ENCODE measurements around the gene SNX13.
"Not testable (repeated sequence)": the region's sequence is repeated elsewhere in the genome, so short reads cannot be mapped to it uniquely, and the experiment has no call there.

Gene SNX13

DNA sequence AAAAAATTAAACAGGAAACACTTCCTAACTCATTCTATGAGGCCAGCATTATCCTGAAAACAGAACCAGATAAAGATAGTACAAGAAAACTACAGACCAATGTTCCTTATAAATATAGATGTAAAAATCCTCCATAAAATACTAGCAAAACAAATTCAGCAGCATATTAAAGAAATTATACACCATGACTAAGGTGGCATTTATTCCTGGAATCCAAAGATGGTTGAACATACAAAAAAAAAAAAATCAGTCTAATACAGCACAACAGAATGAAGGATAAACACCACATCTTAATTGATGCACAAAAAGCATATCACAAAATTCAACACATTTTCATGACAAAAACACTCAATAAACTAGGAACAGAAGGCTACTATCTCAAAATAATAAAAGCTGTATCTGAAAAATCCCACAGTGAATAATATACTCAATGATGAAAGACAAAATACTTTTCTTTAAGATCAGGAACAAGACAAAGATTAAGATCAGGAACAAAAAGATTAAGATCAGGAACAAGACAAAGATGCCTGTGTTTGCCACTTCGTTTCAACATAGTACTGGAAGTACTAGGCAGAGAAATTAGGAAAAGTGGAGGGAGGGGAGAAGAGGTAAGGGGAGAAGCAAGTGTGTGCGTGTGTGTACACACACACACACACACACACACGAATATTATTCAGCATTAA is 95.6 kb downstream of the SNX13 start:
- no peak for DNase-seq

- DNase-seq: no peak
These were observed 96.3 kb downstream of the SNX13 start for GRCh38 chr7:17844022-17844421.

DNA sequence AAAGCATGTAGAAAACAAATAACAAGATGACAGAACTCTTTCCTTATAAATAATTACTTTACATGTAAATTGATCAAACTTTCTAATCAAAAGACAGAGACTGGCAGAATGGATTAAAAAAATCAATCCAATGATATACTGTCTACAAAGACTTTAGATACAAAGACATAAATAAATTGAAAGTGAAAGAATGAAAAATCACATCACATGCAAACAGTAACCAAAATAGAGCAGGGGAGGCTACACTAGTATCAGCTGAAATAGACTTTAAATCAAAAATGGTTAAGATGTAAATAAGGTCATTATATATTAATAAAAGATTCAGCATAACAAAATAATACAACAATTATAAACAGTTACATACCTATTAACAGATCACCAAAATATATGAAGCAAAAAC is 97.3 kb downstream of the SNX13 start:
- DNase-seq: no peak

DNA sequence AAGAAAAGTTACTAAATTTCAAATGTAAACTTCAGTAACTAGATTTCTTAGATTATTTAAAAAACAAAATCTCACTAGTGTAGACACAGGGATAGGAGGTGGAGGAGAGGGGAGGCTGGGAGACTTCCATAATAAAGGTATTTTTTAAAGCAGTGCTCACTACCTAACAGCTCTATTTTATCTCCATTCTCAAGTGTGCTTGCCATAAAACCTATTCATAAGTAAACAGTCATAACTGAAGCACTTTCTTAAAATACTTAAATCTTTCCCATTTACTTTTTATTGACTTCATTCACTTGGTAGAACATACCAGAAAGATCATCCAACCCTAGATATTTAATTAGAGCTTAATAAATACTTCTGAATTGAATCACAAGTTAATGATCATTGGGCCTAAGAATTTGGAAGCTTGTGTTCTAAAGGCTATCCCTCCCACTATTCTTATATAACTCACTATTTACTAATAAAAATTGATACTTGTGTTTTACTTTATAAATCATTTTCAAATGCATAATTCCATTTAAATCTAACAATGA is 107.4 kb downstream of the SNX13 start:
- no peak for DNase-seq

- DNase-seq: no peak
These were observed 108.1 kb downstream of the SNX13 start for GRCh38 chr7:17832242-17832641.

DNA sequence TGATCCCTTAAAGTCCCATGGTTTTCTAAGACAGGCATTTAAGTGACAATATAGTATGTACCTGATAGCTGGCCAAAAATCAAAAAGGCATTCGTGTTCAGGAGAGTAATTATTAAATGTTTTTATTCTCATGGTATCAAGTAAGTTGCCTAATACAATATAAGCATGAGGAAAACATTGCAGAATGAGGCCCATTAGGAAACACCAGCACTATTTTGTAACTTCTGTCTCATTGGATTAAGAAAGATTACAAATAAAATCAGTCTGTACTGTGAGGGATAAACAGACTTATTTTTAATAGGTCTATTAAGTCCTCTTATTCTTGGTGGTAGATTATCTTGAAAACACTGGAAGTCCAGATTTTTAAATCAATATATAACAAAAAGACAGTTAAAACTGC is 110.1 kb downstream of the SNX13 start:
- no peak for DNase-seq

DNA sequence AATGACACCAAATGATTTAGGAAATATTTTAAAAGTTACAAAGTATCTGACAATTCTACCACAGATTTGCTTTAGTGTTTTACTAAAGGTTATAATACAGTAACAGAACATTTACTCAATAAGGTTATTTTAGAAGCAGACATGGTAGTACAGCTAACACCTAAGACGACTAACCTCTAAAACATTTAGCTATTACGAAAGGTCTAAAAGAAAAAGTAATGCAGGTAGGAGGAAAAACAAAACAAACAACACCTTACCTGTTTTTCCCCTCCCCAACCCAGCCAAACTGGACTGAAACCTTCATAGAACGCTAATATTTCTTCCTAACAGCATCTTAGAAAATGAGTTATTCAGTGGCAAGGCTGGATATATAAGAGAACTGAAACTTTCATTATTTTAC is 111.3 kb downstream of the SNX13 start:
- DNase-seq: no peak

GRCh38 chr7:17822547-17823173 is 117.6 kb downstream of the SNX13 start:
- DNase-seq: no peak

DNA sequence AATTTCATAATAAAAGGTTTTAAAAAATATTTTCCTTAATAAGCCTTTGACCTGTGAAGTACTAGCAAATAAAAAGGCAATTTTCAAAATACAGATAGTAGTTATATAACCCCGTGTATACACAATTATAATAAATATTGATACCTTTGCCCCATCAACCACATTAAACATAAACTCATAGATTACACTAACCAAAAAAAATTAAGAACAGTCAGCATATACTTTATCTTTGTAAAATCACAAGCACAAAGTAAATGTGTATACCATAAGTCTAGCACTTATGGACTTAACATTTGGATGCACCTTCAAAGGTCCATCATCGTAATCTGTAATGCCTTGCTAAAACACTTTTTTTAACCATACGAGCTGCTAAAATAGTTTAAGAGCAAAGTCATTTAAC is 123.4 kb downstream of the SNX13 start:
- DNase-seq: no peak

GRCh38 chr7:17815318-17815717 is 125.0 kb downstream of the SNX13 start:
- no peak for DNase-seq

DNA sequence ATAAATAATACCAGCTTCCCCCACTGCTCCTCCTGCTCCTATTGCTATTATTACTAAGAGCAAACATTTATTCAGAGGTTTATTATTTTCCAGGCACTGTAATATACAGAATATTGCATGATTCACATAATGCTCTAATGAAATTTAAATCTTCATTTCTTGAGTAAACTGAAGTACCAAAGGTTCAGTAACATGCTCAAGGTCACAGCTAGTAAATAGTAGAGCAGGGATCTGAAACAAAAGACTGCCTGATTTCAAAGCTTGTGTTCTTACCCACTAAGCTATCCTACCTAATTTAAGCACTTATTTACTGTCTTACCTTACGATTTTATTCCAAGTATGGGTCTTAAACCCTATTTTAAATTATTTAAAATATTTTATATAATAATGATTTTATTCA is 126.2 kb downstream of the SNX13 start:
- no peak for DNase-seq

DNA sequence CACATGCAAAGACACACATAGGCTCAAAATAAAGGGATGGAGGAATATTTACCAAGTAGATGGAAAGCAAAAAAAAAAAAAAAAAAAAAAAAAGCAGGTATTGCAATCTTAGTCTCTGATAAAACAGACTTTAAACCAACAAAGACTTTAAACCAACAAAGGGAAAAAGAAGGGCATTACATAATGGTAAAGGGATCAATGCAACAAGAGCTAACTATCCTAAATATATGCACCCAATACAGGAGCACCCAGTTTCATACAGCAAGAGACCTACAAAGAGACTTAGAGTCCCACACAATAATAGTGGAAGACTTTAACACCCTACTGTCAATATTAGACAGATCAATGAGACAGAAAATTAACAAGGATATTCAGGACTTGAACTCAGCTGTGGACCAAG is 131.1 kb downstream of the SNX13 start:
- DNase-seq: not testable (repeated sequence)

- DNase-seq: no peak
These were observed 133.1 kb downstream of the SNX13 start for GRCh38 chr7:17807242-17807641.

DNA sequence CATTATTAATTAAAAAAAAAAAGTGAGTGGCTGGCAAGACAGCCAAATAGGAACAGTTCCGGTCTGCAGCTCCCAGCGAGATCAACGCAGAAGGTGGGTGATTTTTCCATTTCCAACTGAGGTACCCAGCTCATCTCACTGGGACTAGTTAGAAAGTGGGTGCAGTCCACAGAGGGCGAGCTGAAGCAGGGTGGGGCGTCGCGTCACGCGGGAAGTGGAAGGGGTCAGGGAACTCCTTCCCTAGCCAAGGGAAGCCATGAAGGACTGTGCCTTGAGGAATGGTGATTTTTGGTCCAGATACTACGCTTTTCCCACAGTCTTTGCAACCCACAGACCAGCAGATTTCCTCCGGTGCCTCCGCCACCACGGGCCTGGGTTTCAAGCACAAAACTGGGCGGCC is 133.7 kb downstream of the SNX13 start:
- DNase-seq: no peak

GRCh38 chr7:17802056-17802455 is 138.2 kb downstream of the SNX13 start:
- DNase-seq: no peak

DNA sequence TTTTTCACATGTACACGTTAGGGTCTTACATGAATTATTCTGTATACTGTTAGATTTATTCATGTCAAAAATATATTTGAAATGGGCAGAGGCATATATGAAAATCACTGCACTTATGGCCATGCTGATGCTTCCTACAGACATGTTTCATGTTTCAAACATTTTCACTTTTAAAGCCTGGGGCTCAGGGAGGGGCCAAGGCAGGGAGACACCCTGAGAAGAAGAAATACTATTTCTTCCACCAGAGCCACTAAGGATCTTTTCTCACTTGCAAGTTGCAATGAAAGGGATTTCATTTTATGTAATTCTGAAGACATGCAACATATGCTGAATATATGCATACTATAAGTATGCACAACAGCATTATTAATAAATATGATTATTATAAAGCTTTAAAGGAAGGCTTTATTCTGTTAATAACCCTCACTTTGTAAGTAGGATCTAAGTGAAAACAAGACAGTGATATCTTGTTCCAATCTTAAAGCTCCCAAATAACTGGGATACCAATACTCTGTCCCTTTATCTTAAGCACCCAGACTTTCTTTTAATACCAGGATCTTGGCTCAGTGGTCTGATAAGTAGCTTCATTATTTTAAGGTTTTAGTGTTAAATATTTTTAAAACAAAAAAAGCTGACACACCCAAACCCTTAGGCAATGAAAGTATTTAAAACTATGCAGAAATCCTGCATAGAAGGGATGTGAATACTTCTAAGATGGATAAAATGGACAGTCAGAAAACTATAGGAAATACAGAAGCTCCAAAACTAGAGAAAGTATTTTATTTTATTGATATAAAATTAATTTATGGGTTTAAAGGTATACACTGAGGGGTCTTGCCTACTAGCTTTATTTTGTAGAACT is 148.0 kb downstream of the SNX13 start:
- DNase-seq: no peak

- DNase-seq: no peak
These were observed 153.0 kb downstream of the SNX13 start for GRCh38 chr7:17787257-17787656.

- no peak for DNase-seq
These were observed 153.9 kb downstream of the SNX13 start for GRCh38 chr7:17786314-17786852.

DNA sequence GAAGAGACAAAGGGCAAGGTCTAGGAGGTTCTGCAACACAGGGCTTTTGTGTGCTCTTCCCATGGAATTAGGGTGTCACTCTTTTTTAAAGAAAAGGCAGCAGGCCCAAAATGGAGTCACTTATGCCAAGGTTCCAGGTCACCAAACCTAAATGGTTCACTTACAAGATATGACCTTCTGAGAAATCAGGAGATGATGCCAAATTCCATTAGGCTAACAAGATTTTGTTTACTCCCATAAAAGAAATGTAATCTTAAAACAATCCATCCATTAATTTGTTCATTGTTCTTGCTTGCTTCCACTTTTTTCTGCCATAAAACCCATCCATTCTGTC is 158.1 kb downstream of the SNX13 start:
- no peak for DNase-seq

DNA sequence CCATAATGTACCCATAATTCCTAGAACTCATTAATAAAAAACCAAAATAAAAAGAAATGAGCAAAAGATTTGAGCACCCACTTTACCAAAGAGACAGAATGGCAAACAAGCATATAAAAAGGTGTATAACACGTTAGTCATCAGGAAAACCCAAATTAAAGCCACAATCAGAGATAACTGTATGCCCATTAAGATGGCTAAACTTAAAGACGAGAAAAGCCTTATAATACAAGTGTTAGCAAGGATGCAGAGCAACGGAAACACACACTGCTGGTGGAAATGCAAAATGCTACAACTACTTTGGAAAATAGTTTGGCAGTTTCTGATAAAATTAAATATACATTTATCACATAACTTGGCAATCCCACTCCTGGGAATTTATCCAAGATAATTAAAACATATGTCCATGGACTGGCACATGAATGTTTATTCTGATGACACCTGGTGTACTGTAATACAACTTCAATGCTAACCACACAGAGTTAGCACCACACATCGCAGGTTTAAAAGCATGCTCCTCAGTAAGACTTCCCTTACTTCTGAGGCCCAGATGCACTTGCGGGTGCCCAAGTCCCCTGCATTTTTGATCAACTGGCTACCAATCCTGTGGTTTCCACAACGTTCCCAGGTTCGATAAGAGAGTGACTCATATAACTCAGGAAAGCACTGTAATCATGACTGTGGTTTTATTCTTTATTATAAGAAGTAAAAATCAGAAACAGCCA is 158.6 kb downstream of the SNX13 start:
- no peak for DNase-seq

- DNase-seq: no peak
These were observed 160.9 kb downstream of the SNX13 start for GRCh38 chr7:17779381-17779780.

DNA sequence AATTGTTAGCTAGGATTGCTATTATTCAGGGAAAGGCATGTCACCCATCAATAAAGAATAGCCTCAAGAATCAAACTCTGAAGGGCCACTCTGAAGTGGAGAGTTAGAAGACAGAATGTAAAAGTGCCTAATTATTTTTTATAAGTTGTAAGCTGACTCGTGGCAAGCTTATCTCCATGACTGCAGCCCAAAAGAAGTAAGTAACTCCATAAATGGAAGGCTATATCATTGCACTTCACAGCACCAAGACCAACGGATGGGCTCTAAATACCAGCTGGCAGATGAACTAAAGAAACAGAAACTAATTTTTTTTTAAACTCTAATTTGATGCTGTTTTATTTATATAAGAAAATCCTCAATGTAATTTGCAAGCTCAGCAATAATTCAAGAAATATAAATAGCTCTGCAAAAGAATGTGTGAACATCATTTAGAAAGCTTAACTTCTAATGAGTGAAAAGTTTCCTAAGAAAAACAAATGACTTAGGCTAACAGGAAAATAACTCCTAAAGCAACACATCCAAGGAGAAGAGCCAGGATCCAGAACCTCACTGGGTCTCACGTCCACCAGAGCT is 165.5 kb downstream of the SNX13 start:
- DNase-seq: no peak

DNA sequence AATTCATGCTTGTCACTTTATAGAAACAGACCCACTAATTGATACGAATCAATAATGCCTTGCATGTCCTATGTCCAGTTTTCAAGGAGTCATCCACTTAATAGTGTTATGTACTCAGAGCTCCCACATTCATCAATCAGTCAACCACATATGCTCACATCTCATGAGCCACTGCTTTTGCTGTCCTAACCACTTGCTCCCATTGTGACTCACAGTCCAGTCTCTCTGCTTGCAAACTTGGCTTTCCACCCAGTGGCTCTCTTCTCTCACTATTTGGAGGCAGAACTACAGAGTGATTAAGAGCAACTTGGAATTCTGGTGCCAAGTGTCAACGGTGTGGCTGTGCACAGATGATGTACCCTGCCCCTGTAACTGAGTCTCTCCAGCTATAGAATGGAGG is 166.0 kb downstream of the SNX13 start:
- no peak for DNase-seq

Measured in activated T-cell treated with anti-CD3 and anti-CD28 coated beads, Interleukin-2, amount 50 U/mL, for 48 hours (primary cell).